ENCODE data around the gene CREM. TPM values are rescaled to one million over a fixed set of nuclear protein-coding genes. Genes with fewer than 3 reads are reported as not detected.
"Not testable (repeated sequence)": the region's sequence is repeated elsewhere in the genome, so short reads cannot be mapped to it uniquely, and the experiment has no call there.

CREM gene
- total and polyA plus RNA-seq, 2 of the 4 experiments (the other 2 are of a cell fraction) = 33.2 to 40.5 TPM

- H3K27me3 ChIP-seq (ENCODE audit: control insufficient read depth, insufficient read depth, low read length); H3K23ac ChIP-seq (ENCODE audit: low read depth, low read length); ATAC-seq (ENCODE audit: low read depth); H3K9me3 ChIP-seq (ENCODE audit: control insufficient read depth, insufficient read depth, low read length); H4K20me1 ChIP-seq (ENCODE audit: insufficient read depth, low read length); BruUV-seq (replicated peaks); H3K4ac ChIP-seq (ENCODE audit: low read depth, low read length); dilution Hi-C loops (cut with HindIII; ENCODE audit: low sequenced_read_pairs, unreplicated experiment); H3K14ac ChIP-seq (replicated peaks; ENCODE audit: low read depth, low read length); DNase-seq; H2BK15ac ChIP-seq (ENCODE audit: low read depth, low read length); H2AK5ac ChIP-seq (ENCODE audit: low read depth, low read length); H3K4me3 ChIP-seq (ENCODE audit: insufficient read depth, low read depth, low read length); H4K8ac ChIP-seq (ENCODE audit: low read depth in 2 of 2, low read length in 2 of 2); H2BK20ac ChIP-seq (ENCODE audit: low read depth, low read length); H3K4me2 ChIP-seq (ENCODE audit: low read depth, low read length); H3K27ac ChIP-seq (ENCODE audit: insufficient read depth, low read length); H2AK9ac ChIP-seq (replicated peaks; ENCODE audit: low read depth, low read length, poor library complexity); H4K91ac ChIP-seq (ENCODE audit: insufficient read depth, low read depth, low read length); H3K4me1 ChIP-seq (ENCODE audit: control insufficient read depth, insufficient read depth, low read length); H3K56ac ChIP-seq (ENCODE audit: extremely low read depth, insufficient read depth, low read length); H3K79me1 ChIP-seq (ENCODE audit: low read depth in 1 of 2, low read length in 2 of 2); H2AFZ ChIP-seq (replicated peaks; ENCODE audit: low read length, poor library complexity); H2BK5ac ChIP-seq (ENCODE audit: low read depth, low read length, poor library complexity, severe bottlenecking); H3K36me3 ChIP-seq (ENCODE audit: control insufficient read depth, insufficient read depth, low read length); H2BK120ac ChIP-seq (ENCODE audit: low read depth, low read length); H3K18ac ChIP-seq (ENCODE audit: low read depth, low read length); H3K9me1 ChIP-seq (ENCODE audit: insufficient read depth, low read length); H4K5ac ChIP-seq (ENCODE audit: low read depth, low read length); H3K9ac ChIP-seq (ENCODE audit: low read depth, low read length): not testable (repeated sequence)
- CTCF ChIA-PET = interaction anchor here (0.6 to 1.3 kb wide), 4 partner anchors 96 to 554 kb away, joined by 3 to 7 read pairs (median 6); no protein-coding TSS in a partner anchor
- POLR2A ChIA-PET (ENCODE audit: unreplicated experiment) = interaction anchor here (0.8 kb wide), 1 partner anchor 21 kb away, joined by 3 read pairs; no protein-coding TSS in a partner anchor
- intact Hi-C loops (cut with micrococcal nuclease) (loop anchor here (5.0 kb wide), 1 partner anchor 225 kb away; no protein-coding TSS in a partner anchor), in situ Hi-C loops (cut with MboI; ENCODE audit: low sequenced_read_pairs) (loop anchor here (5.0 to 10.0 kb wide), 2 partner anchors 95 to 542 kb away; no protein-coding TSS in a partner anchor)
- 40% methylated on average over 1 of the region's 9 CpGs; no CpG with 5 or more reads in 1 of the 2 experiments for WGBS, 2 experiments (ENCODE audit: extremely low coverage in 2 of 2, insufficient read length in 1 of 2)
Measured at GRCh38 chr10:35216956-35217355, 90.3 kb downstream of the CREM start.

All from IMR-90 (cell line).